SJCRH30 (cell line): Measurements from ENCODE around the gene SEC63. TPM values are rescaled to one million over a fixed set of nuclear protein-coding genes. Genes with fewer than 3 reads are reported as not detected.
"Not testable (repeated sequence)": the region's sequence is repeated elsewhere in the genome, so short reads cannot be mapped to it uniquely, and the experiment has no call there.

Experiments
- DNase-seq, 2 experiments: peaks; one replicate each; pipeline ENCODE4 v3.0.0-alpha.2; 2015 to 2020
- H3K27ac ChIP-seq: fragments of 250-450 bp; sonication (Bioruptor Pico); 2 replicates; pipeline ENCODE4 v1.5.1; 2020; ENCODE audit warnings: mild to moderate bottlenecking, moderate library complexity
- H3K27me3 ChIP-seq: fragments of 250-450 bp; sonication (Bioruptor Pico); 2 replicates; pipeline ENCODE4 v1.5.1; 2020; ENCODE audit warnings: mild to moderate bottlenecking, moderate library complexity
- H3K36me3 ChIP-seq: fragments of 250-450 bp; sonication (Bioruptor Pico); 2 replicates; pipeline ENCODE4 v1.5.1; 2020; ENCODE audit warnings: mild to moderate bottlenecking, moderate library complexity
- H3K4me1 ChIP-seq: fragments of 250-450 bp; sonication (Bioruptor Pico); 2 replicates; pipeline ENCODE4 v1.5.1; 2020; ENCODE audit warnings: mild to moderate bottlenecking, moderate library complexity
- H3K4me3 ChIP-seq: fragments of 250-450 bp; sonication (Bioruptor Pico); 2 replicates; pipeline ENCODE4 v1.5.1; 2020; ENCODE audit warnings: mild to moderate bottlenecking, moderate library complexity
- H3K9me3 ChIP-seq: fragments of 250-450 bp; sonication (Bioruptor Pico); replicated peaks from 2 replicates; pipeline ENCODE4 v1.5.1; 2020; ENCODE audit warnings: mild to moderate bottlenecking, moderate library complexity
- total RNA-seq: library from RNA; depleted of rRNA; stranded (reverse); fragments of >200 nt; shearing (Covaris generic); gene quantifications from 2 replicates; pipeline ENCODE4 v1.2.3, GENCODE V29; 2014

The SEC63 gene
- total RNA-seq, 1 experiment from 2014 or later: 25.6 TPM

DNA sequence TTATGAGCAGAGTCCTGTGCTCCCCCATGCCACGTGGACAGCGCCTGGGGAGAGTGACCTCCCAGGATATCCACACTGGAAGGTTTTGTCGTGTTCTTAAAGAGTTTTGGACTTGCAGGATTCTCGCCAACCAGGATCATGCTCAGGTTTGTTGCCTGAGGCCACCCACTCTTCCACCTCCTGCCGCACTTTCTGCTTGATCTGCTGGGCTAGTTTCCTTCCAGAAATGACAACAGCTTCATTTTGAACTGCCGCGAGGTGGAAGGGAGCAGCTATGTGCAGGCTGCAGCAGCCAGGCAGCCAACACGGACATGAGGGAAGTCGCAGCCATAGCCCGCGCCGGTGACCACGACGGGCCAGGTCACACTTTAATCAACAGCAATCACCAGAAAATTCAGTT lies 27.7 kb upstream of the SEC63 start:
- no peak overlapping the region for H3K4me3 ChIP-seq
- no peaks in the 10 kb centered on the region for H3K4me1 ChIP-seq
- H3K9me3 ChIP-seq: no peaks in the 10 kb centered on the region
- no peaks in the 10 kb centered on the region for H3K36me3 ChIP-seq
- no peak overlapping the region for H3K27ac ChIP-seq
- H3K27me3 ChIP-seq: no peaks in the 10 kb centered on the region
- DNase-seq: no peak

GRCh38 chr6:107983811-107984210 lies 25.8 kb upstream of the SEC63 start:
- H3K4me1 ChIP-seq: no peaks in the 10 kb centered on the region

GRCh38 chr6:107982486-107982885 lies 24.5 kb upstream of the SEC63 start:
- H3K36me3 ChIP-seq: no peaks in the 10 kb centered on the region

More at GRCh38 chr6:107983811-107984210, 25.8 kb upstream of the SEC63 start:
- no peak for DNase-seq
- H3K27ac ChIP-seq: no peak overlapping the region
- H3K4me3 ChIP-seq: no peak overlapping the region
- no peaks in the 10 kb centered on the region for H3K9me3 ChIP-seq
- no peaks in the 10 kb centered on the region for H3K36me3 ChIP-seq
- no peaks in the 10 kb centered on the region for H3K27me3 ChIP-seq

DNA sequence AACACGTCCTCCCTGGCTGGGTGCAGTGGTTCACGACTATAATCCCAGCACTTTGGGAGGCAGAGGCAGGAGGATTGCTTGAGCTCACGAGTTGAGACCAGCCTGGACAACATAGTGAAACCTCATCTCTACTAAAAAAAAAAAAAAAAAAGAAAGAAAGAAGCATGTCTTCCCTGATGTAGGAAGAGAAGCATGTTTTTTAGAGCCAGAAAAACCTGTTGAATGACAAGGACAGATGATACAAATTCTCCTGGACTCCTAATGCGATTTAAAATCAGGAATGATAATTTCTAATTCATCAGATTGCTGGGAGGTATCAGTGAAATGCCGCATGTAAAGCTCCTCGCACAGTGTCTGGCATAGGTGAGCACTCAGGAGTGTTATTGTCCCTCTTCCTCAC lies 23.7 kb upstream of the SEC63 start:
- Histone ChIP-seq H3K9me3 (no peaks in the 10 kb centered on the region), H3K4me3 (no peak overlapping the region), H3K36me3 (no peaks in the 10 kb centered on the region), H3K27ac (no peak overlapping the region), H3K27me3 (no peaks in the 10 kb centered on the region), H3K4me1 (no peaks in the 10 kb centered on the region)
- DNase-seq: no peak

More at GRCh38 chr6:107982486-107982885, 24.5 kb upstream of the SEC63 start:
- Histone ChIP-seq H3K4me1 (no peaks in the 10 kb centered on the region), H3K27ac (no peak overlapping the region), H3K27me3 (no peaks in the 10 kb centered on the region), H3K9me3 (no peaks in the 10 kb centered on the region), H3K4me3 (no peak overlapping the region)
- DNase-seq: no peak

GRCh38 chr6:107977283-107977682 lies 19.3 kb upstream of the SEC63 start:
- DNase-seq: peak in 1 of 2 experiments; percentile 56
- H3K4me1 ChIP-seq: no peaks in the 10 kb centered on the region
- H3K4me3 ChIP-seq: no peak overlapping the region
- no peaks in the 10 kb centered on the region for H3K9me3 ChIP-seq
- H3K36me3 ChIP-seq: no peaks in the 10 kb centered on the region
- H3K27me3 ChIP-seq: no peaks in the 10 kb centered on the region
- H3K27ac ChIP-seq: no peak overlapping the region

DNA sequence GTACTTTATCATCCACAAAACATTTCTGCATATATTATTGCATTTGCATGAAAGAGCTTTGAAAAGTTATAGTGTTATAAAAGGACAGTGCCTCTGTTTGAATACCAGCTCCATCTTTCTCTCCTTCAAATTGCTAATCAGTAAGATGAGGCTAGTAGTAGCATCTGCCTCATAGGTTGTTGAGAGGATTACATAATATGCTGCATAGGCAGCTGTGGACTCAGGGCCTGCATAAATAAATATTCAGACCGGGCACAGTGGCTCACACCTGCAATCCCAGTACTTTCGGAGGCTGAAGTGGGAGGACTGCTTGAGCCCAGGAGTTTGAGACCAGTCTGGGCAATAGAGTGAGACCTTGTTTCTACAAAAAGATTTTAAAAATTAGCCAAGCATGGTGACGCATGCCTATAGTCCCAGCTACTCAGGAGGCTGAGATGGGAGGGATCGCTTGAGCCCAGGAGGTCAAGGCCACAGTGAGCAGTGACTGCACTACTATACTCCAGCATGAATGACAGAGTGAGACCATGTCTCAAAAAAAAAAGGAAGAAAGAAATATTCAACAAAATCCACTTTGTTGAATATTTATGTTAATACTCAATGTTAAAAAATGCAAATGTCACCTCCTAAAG lies 18.3 kb upstream of the SEC63 start:
- H3K27me3 ChIP-seq: no peaks in the 10 kb centered on the region
- H3K9me3 ChIP-seq: no peaks in the 10 kb centered on the region
- DNase-seq: no peak
- H3K27ac ChIP-seq: no peak overlapping the region
- no peak overlapping the region for H3K4me3 ChIP-seq
- H3K36me3 ChIP-seq: no peaks in the 10 kb centered on the region
- no peaks in the 10 kb centered on the region for H3K4me1 ChIP-seq

DNA sequence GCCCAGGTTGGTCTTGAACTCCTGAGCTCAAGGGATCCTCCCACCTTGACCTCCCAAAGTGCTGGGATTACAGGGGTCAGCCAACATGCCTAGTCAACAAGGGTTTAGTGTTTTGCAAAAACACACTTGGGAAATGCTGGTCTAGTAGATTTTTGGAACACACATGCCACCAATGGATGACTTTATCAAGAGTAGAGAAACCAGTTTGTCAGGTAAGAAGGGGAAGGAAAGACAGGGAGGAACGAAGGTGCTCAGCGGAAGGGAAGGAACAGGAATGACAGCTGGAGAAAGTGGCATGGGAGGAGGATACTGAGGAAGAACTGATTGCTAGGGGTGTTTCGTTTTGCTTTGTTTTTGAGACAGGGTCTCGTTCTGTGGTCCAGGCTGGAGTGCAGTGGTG lies 15.6 kb upstream of the SEC63 start:
- Histone ChIP-seq H3K27me3 (no peaks in the 10 kb centered on the region), H3K27ac (no peak overlapping the region), H3K36me3 (no peaks in the 10 kb centered on the region), H3K4me3 (no peak overlapping the region), H3K4me1 (no peaks in the 10 kb centered on the region), H3K9me3 (no peaks in the 10 kb centered on the region)
- DNase-seq: no peak

DNA sequence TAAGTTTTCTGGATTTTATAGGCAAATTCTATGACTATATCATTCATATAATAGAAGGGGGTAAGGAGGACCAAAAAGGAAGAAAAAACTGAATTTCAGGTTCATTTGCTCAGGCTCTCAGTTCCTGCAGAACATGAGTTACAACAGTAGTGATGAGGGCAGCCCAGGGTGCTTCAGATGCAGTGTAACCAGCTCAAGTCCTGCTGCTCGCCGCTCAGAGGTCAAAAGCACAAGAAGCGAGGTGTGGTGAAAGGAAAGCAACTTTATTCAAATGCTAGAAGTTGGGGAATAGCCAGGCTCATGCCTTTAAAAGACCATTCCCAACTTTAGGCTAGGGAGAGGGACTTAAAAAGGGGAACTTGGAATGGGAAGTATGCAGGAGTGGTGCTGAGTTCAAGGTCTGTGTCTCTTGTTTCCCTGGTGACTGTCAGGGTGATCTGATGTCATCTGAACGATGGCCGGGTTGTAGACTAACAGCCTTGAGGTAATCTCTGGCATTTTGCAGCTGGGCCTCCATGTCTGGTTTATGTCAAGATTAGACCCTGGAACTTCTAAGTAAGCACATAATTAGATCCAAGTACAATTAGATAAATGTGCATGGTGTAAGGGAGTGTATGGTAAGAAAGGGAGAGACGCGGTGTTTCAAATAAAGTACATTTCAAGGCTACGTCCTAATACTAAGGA lies 14.5 kb upstream of the SEC63 start:
- Histone ChIP-seq H3K9me3 (no peaks in the 10 kb centered on the region), H3K4me1 (no peaks in the 10 kb centered on the region), H3K27me3 (no peaks in the 10 kb centered on the region), H3K4me3 (no peak overlapping the region), H3K36me3 (no peaks in the 10 kb centered on the region), H3K27ac (no peak overlapping the region)
- DNase-seq: no peak

GRCh38 chr6:107971181-107971580 lies 13.2 kb upstream of the SEC63 start:
- Histone ChIP-seq H3K27me3 (no peaks in the 10 kb centered on the region), H3K4me1 (no peaks in the 10 kb centered on the region), H3K36me3 (no peaks in the 10 kb centered on the region), H3K4me3 (no peak overlapping the region), H3K27ac (no peak overlapping the region), H3K9me3 (no peaks in the 10 kb centered on the region)
- DNase-seq: no peak

GRCh38 chr6:107970255-107970654 lies 12.2 kb upstream of the SEC63 start:
- Histone ChIP-seq H3K27me3 (no peaks in the 10 kb centered on the region), H3K27ac (no peak overlapping the region), H3K36me3 (no peaks in the 10 kb centered on the region), H3K4me1 (no peaks in the 10 kb centered on the region), H3K9me3 (no peaks in the 10 kb centered on the region), H3K4me3 (no peak overlapping the region)
- DNase-seq: no peak

- no peaks in the 10 kb centered on the region for H3K36me3 ChIP-seq
- peak in 1 of 2 experiments; percentile 17 for DNase-seq
- no peaks in the 10 kb centered on the region for H3K9me3 ChIP-seq
- no peak overlapping the region for H3K4me3 ChIP-seq
- no peaks in the 10 kb centered on the region for H3K4me1 ChIP-seq
- no peak overlapping the region for H3K27ac ChIP-seq
- H3K27me3 ChIP-seq: no peaks in the 10 kb centered on the region
These were observed 10.1 kb upstream of the SEC63 start for GRCh38 chr6:107968081-107968480.

DNA sequence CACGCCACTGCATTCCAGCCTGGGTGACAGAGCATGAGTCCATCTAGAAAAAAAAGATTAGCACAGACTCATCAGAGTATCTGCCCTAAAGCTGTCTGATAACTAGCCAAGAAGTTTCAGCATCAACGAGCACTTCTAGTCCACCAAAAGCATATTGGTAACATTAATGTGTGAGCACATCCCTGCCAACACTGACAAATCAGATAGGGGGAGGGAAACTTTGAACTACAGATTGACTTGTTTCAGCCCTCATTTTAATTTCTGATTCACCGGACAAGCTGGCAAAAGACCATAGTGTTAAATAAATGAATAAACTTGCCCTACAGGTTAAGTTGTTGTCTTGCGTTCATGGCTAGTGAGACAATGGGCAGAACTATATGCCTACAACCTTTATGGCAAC lies 7.7 kb upstream of the SEC63 start:
- Histone ChIP-seq H3K36me3 (no peaks in the 10 kb centered on the region), H3K27ac (no peak overlapping the region), H3K4me3 (no peak overlapping the region), H3K9me3 (no peaks in the 10 kb centered on the region), H3K4me1 (no peaks in the 10 kb centered on the region), H3K27me3 (no peaks in the 10 kb centered on the region)
- no peak for DNase-seq

GRCh38 chr6:107962723-107963122 lies 4.7 kb upstream of the SEC63 start:
- no peak for DNase-seq
- no peak overlapping the region for H3K4me3 ChIP-seq
- H3K36me3 ChIP-seq: no peaks in the 10 kb centered on the region
- H3K9me3 ChIP-seq: no peaks in the 10 kb centered on the region
- no peaks in the 10 kb centered on the region for H3K27me3 ChIP-seq
- no peak overlapping the region for H3K27ac ChIP-seq
- 0 out of 2 replicates have a peak, but pooled peaks cover 3% of the 10 kb centered on the region for H3K4me1 ChIP-seq

DNA sequence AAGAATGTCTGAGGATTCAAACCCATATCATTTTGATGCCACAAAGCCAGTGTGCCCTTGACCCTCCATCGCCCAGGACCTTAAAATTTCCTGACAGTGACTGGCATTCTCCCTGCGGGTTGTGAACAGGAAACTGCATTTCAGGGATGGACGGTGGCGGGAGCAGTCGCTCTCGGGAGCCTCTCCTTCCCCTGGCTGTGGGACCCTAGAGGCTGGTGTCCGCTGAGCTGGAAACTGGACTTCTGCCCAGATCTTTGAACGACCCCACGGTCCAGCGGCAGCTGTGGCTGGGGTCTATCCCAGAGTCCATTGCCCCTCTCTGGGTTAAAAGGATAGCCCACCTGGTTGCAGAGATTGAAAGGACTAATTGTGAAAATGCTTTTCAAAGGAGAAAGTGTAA lies 1.4 kb upstream of the SEC63 start:
- DNase-seq: peak; percentile 7 to 25
- Histone ChIP-seq H3K9me3 (no peaks in the 10 kb centered on the region), H3K27me3 (no peaks in the 10 kb centered on the region), H3K27ac (no peak overlapping the region), H3K36me3 (peaks cover 12% of the 10 kb centered on the region), H3K4me1 (peaks cover 5% of the 10 kb centered on the region; the same call in 1 of the 2 replicates), H3K4me3 (no peak overlapping the region)

DNA sequence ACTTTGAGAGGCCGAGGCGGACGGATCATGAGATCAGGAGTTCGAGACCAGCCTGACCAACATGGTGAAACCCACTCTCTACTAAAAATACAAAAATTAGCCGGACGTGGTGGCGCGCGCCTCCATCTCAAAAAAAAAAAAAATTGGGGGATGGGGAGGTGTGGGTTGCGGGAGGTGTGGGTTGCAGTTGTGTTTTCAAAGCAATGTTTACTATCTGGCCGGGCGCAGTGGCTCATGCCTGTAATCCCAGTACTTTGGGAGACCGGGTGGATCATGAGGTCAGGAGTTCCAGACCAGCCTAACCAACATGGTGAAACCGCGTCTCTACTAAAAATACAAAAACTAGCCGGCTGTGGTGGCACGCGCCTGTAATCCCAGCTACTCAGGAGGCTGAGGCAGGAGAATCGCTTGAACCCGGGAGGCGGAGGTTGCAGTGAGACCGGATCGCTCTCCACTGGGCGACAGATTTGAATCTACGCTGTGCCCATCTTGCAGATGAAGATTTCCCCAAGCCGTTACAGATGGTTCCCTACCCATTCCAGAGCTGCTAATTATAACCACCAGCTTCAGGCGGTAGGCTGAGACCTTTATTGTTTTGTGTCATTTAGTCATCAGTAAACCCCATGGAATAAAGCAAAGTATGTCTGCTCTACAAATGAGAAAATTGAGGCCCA lies 818 bp upstream of the SEC63 start:
- H3K9me3 ChIP-seq, DNase-seq, H3K4me1 ChIP-seq, H3K27me3 ChIP-seq: not testable (repeated sequence)
- Histone ChIP-seq H3K4me3 (peak overlapping the region; percentile 91), H3K36me3 (peaks cover 12% of the 10 kb centered on the region), H3K27ac (peak overlapping the region; percentile 35; the same call in 1 of the 2 replicates)
